ENCODE data around the gene ASB7.

The ASB7 gene

GRCh38 chr15:100651253-100651652, 48.9 kb downstream of the ASB7 start:
- no peak for TF ChIP-seq ZNF274 (IDR thresholded peaks at IDR 0.05; ENCODE audit: low read depth, low read length)
- H3K4me3 ChIP-seq (ENCODE audit: low read length), result no peak overlapping the region

DNA sequence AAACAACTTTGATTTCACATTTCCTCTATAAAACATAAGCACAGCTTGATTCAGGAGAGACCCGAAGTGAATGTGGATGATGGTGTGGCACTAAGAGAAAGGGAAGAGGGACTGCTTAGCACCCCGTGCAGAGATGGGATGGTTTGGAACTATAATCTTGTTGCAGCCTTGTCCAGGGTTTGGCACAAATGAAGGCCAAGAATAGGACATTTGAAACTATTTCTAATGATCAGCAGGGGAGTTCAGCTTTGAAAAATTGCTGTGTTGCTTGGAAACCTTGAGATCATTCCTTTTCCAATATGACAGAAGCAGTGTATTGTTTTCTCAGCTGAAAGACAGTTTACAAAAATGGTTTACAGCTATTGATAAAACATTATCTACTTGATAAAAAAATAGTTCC, 49.7 kb downstream of the ASB7 start:
- no peak overlapping the region for H3K4me3 ChIP-seq (ENCODE audit: low read length)
- TF ChIP-seq ZNF274 (IDR thresholded peaks at IDR 0.05; ENCODE audit: low read depth, low read length), result no peak

DNA sequence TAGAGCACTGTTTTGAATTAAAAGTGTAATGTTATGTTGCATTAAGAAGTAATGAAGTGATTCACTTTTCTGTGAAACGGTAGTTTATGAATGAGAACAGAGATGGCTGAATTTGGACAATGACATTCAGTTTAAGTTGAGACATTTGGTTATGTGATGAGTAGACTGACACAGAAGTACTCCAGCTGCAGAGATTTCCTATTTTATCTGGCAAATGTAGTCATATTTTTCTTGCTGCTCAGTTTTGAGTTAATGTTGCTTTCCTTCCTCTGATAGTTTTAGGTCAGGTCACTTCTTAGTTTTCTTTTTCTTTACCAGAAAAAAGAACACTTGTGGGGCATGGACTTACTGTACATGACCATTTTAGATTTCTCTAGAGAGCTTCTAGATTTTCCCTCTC, 51.2 kb downstream of the ASB7 start:
- no peak for TF ChIP-seq ZNF274 (IDR thresholded peaks at IDR 0.05; ENCODE audit: low read depth, low read length)

GRCh38 chr15:100658895-100659294, 56.5 kb downstream of the ASB7 start:
- no peak for TF ChIP-seq ZNF274 (IDR thresholded peaks at IDR 0.05; ENCODE audit: low read depth, low read length)
- H3K4me3 ChIP-seq (ENCODE audit: low read length), result no peak overlapping the region

More for the DNA sequence above, 51.2 kb downstream of the ASB7 start:
- no peak overlapping the region for H3K4me3 ChIP-seq (ENCODE audit: low read length)

DNA sequence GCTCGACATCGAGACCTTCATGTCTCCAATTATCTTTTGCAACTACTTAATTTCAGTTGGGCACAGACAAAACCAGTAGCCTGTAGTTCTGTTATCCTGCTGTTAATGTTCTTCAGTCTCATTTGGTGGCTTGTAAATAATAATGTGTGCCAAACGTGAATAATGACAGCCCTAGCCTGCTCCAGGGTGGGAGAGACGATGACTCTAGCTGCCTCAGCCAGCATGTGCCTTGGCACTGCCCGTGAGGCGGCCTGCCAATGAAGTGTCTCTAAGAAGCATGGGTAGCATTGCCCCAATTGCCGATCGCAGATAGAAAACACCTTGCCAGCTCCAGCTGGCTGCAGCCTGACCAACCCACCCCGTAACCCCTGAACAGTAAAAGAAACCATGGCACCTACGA, 58.8 kb downstream of the ASB7 start:
- TF ChIP-seq ZNF274 (IDR thresholded peaks at IDR 0.05; ENCODE audit: low read depth, low read length), result no peak
- H3K4me3 ChIP-seq (ENCODE audit: low read length), result no peak overlapping the region

GRCh38 chr15:100663086-100663914, 60.9 kb downstream of the ASB7 start:
- no peak for TF ChIP-seq ZNF274 (IDR thresholded peaks at IDR 0.05; ENCODE audit: low read depth, low read length)
- no peak overlapping the region for H3K4me3 ChIP-seq (ENCODE audit: low read length)

DNA sequence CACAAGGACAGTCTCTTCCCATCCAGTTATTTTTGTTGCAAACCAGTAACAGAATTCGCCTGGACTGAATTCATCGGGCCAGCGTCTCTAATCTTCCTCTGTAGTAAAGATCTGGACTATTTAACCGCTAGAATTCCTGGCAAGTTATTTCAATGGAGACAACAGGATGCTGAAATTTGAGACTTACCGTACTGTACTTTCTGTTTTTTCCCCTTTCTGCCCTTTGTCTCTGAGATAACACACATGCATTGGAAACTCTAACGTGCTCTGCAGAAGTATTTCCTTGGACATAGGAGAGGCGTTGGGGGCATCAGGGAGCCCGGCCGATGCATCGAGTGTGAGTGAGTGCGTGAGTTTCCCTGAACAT, 61.5 kb downstream of the ASB7 start:
- no peak for TF ChIP-seq ZNF274 (IDR thresholded peaks at IDR 0.05; ENCODE audit: low read depth, low read length)
- H3K4me3 ChIP-seq (ENCODE audit: low read length), result no peak overlapping the region

DNA sequence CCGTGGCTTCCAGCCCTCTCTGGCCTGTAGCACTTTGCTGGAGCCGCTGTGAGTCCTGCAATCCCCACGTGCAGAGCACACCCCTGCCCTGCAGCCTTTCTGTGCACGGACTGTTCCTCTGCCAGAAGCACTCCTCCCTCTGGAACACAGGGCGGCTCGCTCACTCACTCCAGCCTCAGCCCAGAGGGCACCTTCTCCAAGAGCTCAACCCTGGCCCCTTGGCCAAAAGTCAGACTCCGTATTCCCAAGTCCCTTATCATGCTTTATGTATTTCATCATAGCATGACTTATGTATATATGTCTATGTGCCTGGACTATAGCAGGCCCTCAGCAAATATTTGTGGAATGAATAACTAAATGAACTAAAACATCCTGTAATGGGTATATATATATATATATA, 63.2 kb downstream of the ASB7 start:
- TF ChIP-seq ZNF274 (IDR thresholded peaks at IDR 0.05; ENCODE audit: low read depth, low read length), result no peak
- no peak overlapping the region for H3K4me3 ChIP-seq (ENCODE audit: low read length)

DNA sequence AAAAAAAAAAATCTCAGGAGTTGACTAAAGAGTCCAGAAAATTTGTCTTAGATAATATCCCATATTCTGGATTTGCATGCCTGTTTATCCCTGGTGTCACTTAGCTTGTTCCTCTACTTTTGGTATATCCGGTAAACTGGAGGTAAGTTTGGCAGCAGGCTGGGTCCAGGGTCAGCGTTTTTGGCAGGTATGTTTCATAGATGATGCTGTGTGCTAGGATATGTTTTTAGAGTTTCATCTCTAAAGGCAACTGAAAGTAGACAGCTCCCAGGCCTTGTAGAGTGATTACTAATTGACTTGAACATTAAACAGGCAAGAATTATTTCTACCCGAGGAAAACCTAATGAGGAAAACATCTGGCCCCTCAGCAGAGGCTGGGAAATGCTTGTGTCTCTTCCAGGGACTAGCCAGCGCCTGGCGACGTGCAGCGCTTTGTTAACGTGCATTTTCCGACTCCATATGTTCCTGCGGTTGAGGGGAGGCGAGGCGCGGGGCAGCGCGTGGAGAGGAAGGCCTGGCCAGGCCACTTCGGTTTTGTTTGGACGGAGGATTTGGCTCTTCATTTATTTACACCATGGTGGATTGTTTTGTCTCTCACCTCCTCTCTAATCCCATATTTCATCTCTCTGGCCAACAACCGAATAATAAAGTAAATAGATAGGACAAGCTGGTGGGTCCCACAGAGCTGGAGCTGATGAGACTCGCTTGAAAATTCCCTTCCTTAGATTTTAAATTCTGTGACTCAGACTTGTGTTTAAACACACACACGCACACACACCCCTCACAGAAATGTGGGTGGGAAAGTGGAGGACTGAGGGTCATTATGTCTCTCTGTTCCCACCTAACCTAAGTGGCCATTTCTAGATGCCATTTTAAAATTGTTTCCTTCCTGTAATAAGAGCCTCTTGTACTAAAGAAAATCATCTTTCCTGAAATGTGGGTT, 65.3 kb downstream of the ASB7 start:
- no peak overlapping the region for H3K4me3 ChIP-seq (ENCODE audit: low read length)
- TF ChIP-seq ZNF274 (IDR thresholded peaks at IDR 0.05; ENCODE audit: low read depth, low read length), result no peak

GRCh38 chr15:100668348-100668745, 66.0 kb downstream of the ASB7 start:
- H3K4me3 ChIP-seq (ENCODE audit: low read length), result no peak overlapping the region
- TF ChIP-seq ZNF274 (IDR thresholded peaks at IDR 0.05; ENCODE audit: low read depth, low read length), result no peak

DNA sequence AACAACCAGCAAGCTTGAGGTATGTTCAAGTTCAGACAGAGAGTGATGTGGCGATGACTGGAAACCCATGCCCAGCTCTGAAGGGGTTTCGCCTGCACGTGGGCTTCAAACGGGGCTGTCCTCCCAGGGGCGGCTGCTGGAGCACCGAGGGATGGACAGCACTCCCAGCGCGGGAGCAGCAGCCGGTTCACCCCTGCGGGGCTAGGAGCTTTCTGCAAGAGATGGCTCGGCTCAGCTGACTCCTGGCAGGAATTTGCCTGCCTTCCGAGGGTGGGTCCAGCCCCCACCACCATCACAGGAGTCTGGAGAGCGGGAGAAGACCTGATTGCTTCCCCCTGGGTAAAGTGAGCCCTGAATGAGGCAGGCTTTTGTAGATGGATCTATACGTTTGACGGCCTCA, 66.9 kb downstream of the ASB7 start:
- no peak overlapping the region for H3K4me3 ChIP-seq (ENCODE audit: low read length)
- no peak for TF ChIP-seq ZNF274 (IDR thresholded peaks at IDR 0.05; ENCODE audit: low read depth, low read length)

GRCh38 chr15:100670505-100671021, 68.2 kb downstream of the ASB7 start:
- no peak for TF ChIP-seq ZNF274 (IDR thresholded peaks at IDR 0.05; ENCODE audit: low read depth, low read length)
- no peak overlapping the region for H3K4me3 ChIP-seq (ENCODE audit: low read length)

- no peak for TF ChIP-seq ZNF274 (IDR thresholded peaks at IDR 0.05; ENCODE audit: low read depth, low read length)
- H3K4me3 ChIP-seq (ENCODE audit: low read length), result no peak overlapping the region
Observed at GRCh38 chr15:100671124-100671680, 68.8 kb downstream of the ASB7 start.

- TF ChIP-seq ZNF274 (IDR thresholded peaks at IDR 0.05; ENCODE audit: low read depth, low read length), result no peak
- H3K4me3 ChIP-seq (ENCODE audit: low read length), result no peak overlapping the region
Observed at GRCh38 chr15:100671858-100672543, 69.6 kb downstream of the ASB7 start.

Data from GM08714 (cell line).